HepG2 (cell line): ENCODE measurements around the gene MAFF. TPM values are rescaled to one million over a fixed set of nuclear protein-coding genes. Genes with fewer than 3 reads are reported as not detected.

Experiments
- AFF4 ChIP-seq: sonication (generic); formaldehyde crosslinking; IDR thresholded peaks from 2 replicates; pipeline ENCODE4 v1.4.0; 2020; ENCODE audit warnings: missing genetic modification reagents
- ATM ChIP-seq: fragments of 450-650 bp; IDR thresholded peaks from 2 replicates; pipeline ENCODE4 v1.7.1; 2017; ENCODE audit warnings: mild to moderate bottlenecking, borderline replicate concordance
- DRAP1 ChIP-seq: IDR thresholded peaks from 2 replicates; pipeline ENCODE4 v1.6.1; 2016; ENCODE audit warnings: missing genetic modification reagents, missing compliant biosample characterization
- FOSL2 ChIP-seq: sonication (generic); formaldehyde crosslinking; IDR thresholded peaks from 2 replicates; pipeline ENCODE4 v1.4.0; 2020; ENCODE audit warnings: missing genetic modification reagents
- HOXA7 ChIP-seq: sonication (generic); formaldehyde crosslinking; IDR thresholded peaks from 2 replicates; pipeline ENCODE4 v1.8.1; 2022; ENCODE audit warnings: mild to moderate bottlenecking, missing genetic modification reagents, moderate library complexity
- KLF6 ChIP-seq: IDR thresholded peaks from 2 replicates; pipeline ENCODE4 v1.8.0; 2016; ENCODE audit warnings: missing biosample characterization, missing genetic modification reagents
- MXD1 ChIP-seq: sonication (generic); formaldehyde crosslinking; IDR thresholded peaks from 2 replicates; pipeline ENCODE4 v1.4.0; 2020; ENCODE audit warnings: mild to moderate bottlenecking, missing genetic modification reagents
- NAIF1 ChIP-seq: sonication (generic); formaldehyde crosslinking; IDR thresholded peaks from 2 replicates; pipeline ENCODE4 v1.5.0; 2020; ENCODE audit warnings: mild to moderate bottlenecking, missing genetic modification reagents, borderline replicate concordance
- NFYB ChIP-seq: sonication (generic); formaldehyde crosslinking; IDR thresholded peaks from 2 replicates; pipeline ENCODE4 v1.4.0; 2020; ENCODE audit warnings: missing genetic modification reagents
- SRY ChIP-seq: sonication (generic); formaldehyde crosslinking; IDR thresholded peaks from 2 replicates; pipeline ENCODE4 v1.8.0; 2022; ENCODE audit warnings: mild to moderate bottlenecking, missing genetic modification reagents
- TBL1XR1 ChIP-seq: fragments of 150-350 bp; IDR thresholded peaks from 2 replicates; pipeline ENCODE4 v1.6.1; 2014; ENCODE audit warnings: borderline replicate concordance, low read length; ENCODE audit not compliant: partially characterized antibody
- USF2 ChIP-seq, 2 experiments: sonication (generic) in 1 of 2; formaldehyde crosslinking in 1 of 2; IDR thresholded peaks; 2 replicates each; pipeline versions ENCODE4 v1.5.1 to v1.6.1; 2011 to 2020; ENCODE audit warnings: borderline replicate concordance in 1 of 2, low read depth in 1 of 2, low read length in 1 of 2, mild to moderate bottlenecking in 1 of 2, missing genetic modification reagents in 1 of 2, moderate library complexity in 1 of 2
- ZBTB14 ChIP-seq: sonication (generic); formaldehyde crosslinking; IDR thresholded peaks from 2 replicates; pipeline ENCODE4 v1.4.0; 2020; ENCODE audit warnings: missing genetic modification reagents
- ZFP41 ChIP-seq: sonication (generic); formaldehyde crosslinking; IDR thresholded peaks from 2 replicates; pipeline ENCODE4 v1.4.0; 2020; ENCODE audit warnings: mild to moderate bottlenecking, missing genetic modification reagents, borderline replicate concordance
- ZNF3 ChIP-seq: IDR thresholded peaks from 2 replicates; pipeline ENCODE4 v1.7.0; 2017; ENCODE audit warnings: inconsistent platforms
- ZNF589 ChIP-seq: sonication (generic); formaldehyde crosslinking; conservative IDR thresholded peaks from 2 replicates; pipeline ENCODE4 v1.8.0; 2022; ENCODE audit warnings: mild to moderate bottlenecking, moderate library complexity, missing genetic modification reagents
- ZNF704 ChIP-seq: sonication (generic); formaldehyde crosslinking; IDR thresholded peaks from 2 replicates; pipeline ENCODE4 v1.8.1; 2023; ENCODE audit warnings: mild to moderate bottlenecking, inconsistent platforms, moderate library complexity, missing genetic modification reagents, borderline replicate concordance
- ZNF746 ChIP-seq: sonication (generic); formaldehyde crosslinking; IDR thresholded peaks from 2 replicates; pipeline ENCODE4 v1.8.0; 2022; ENCODE audit warnings: mild to moderate bottlenecking, missing genetic modification reagents
- ZNF841 ChIP-seq: sonication (generic); formaldehyde crosslinking; IDR thresholded peaks from 2 replicates; pipeline ENCODE4 v1.8.1; 2023; ENCODE audit warnings: missing genetic modification reagents, borderline replicate concordance
- ZSCAN31 ChIP-seq: sonication (generic); formaldehyde crosslinking; IDR thresholded peaks from 2 replicates; pipeline ENCODE4 v1.5.0; 2020; ENCODE audit warnings: low read depth, mild to moderate bottlenecking, missing genetic modification reagents
- polyA plus RNA-seq, 8 experiments: library from polyadenylated mRNA; depleted of rRNA in 3 of 8; stranded (reverse) in 7 of 8; unstranded in 1 of 8; fragments of >200 nt; fragmentation: Illumina TruSeq in 4 of 8; extraction: Trizol in 4 of 8; gene quantifications; 2 replicates each; pipeline versions ENCODE4 v1.2.1 to v1.2.3, GENCODE V29; 2011 to 2016; ENCODE audit warnings: low read depth in 4 of 8, missing spikeins in 1 of 8, mixed read lengths in 1 of 8; ENCODE audit not compliant: insufficient read depth in 1 of 8
- total RNA-seq, 5 experiments: library from RNA; depleted of rRNA; stranded (reverse); fragments of >200 nt; fragmentation: Illumina TruSeq; extraction: Trizol; gene quantifications; 2 replicates each; pipeline ENCODE4 v1.2.3, GENCODE V29; 2016; ENCODE audit warnings: low read depth in 1 of 5

The MAFF gene
- total and polyA plus RNA-seq, 2 of the 13 experiments (the other 11 are each of a cell fraction or from before 2014, with no cell fraction given) = 5.4 to 14.3 TPM

- no peak for TF ChIP-seq ZSCAN31 (CRISPR knock-in tag)
- TF ChIP-seq ZNF704 = no peak
- TF ChIP-seq ZBTB14 (CRISPR knock-in tag) = no peak
- no peak for TF ChIP-seq ZNF841 (CRISPR knock-in tag)
- no peak for TF ChIP-seq ZNF3 (CRISPR knock-in tag)
- peak; percentile 86 for TF ChIP-seq NFYB (CRISPR knock-in tag)
- TF ChIP-seq SRY (CRISPR knock-in tag) = no peak
- TF ChIP-seq FOSL2 (CRISPR knock-in tag) = peak; percentile 46; the same call in 1 of the 2 replicates
- TF ChIP-seq ZNF589 = no peak
- TF ChIP-seq TBL1XR1 = no peak
- TF ChIP-seq KLF6 = no peak
- no peak for TF ChIP-seq ZFP41 (CRISPR knock-in tag)
- TF ChIP-seq HOXA7 (CRISPR knock-in tag) = no peak
- no peak for TF ChIP-seq NAIF1 (CRISPR knock-in tag)
- no peak for TF ChIP-seq ATM
- peak; percentile 94 for TF ChIP-seq USF2 (IDR thresholded peaks at IDR 0.05; ENCODE audit: low read depth, low read length)
- TF ChIP-seq USF2 (CRISPR knock-in tag; IDR thresholded peaks at IDR 0.05; ENCODE audit: borderline replicate concordance) = peak; percentile 97
- TF ChIP-seq ZNF746 (CRISPR knock-in tag) = 0 out of 2 replicates have a peak, but pooled peaks have one; percentile 2
- TF ChIP-seq MXD1 (CRISPR knock-in tag) = no peak
- peak; percentile 64 for TF ChIP-seq DRAP1 (CRISPR knock-in tag)
- no peak for TF ChIP-seq AFF4
Observed at GRCh38 chr22:38181453-38182200, 20.2 kb upstream of the MAFF start, which contains the start of gene PLA2G6 (continued).
